HG03045 (cell line): ENCODE data around the gene TGFB3.
"Not testable (repeated sequence)": the region's sequence is repeated elsewhere in the genome, so short reads cannot be mapped to it uniquely, and the experiment has no call there.

Experiments
- ATAC-seq: cut with Tn5 transposase; IDR thresholded peaks from one replicate; pipeline ENCODE4 v1.9.1; 2021; ENCODE audit warnings: mild to moderate bottlenecking, moderate library complexity; ENCODE audit not compliant: unreplicated experiment

The TGFB3 gene

GRCh38 chr14:75981426-75982265 is at the start of gene TGFB3:
TSS of gene TGFB3 (minus strand) at chr14:75981995. CDS start at chr14:75980893, 1,102 bp downstream.
- ATAC-seq, result no peak

- no peak for ATAC-seq
Observed at GRCh38 chr14:76024211-76024907, 42.6 kb upstream of the TGFB3 start.

GRCh38 chr14:76023757-76024156 is 42.0 kb upstream of the TGFB3 start:
- no peak for ATAC-seq

- no peak for ATAC-seq
Observed at GRCh38 chr14:76022991-76023390, 41.2 kb upstream of the TGFB3 start.

- ATAC-seq, result no peak
Observed at GRCh38 chr14:76019676-76020075, 37.9 kb upstream of the TGFB3 start.

- ATAC-seq, result no peak
Observed at GRCh38 chr14:76015668-76016067, 33.9 kb upstream of the TGFB3 start.

GRCh38 chr14:76015191-76015590 is 33.4 kb upstream of the TGFB3 start:
- ATAC-seq, result no peak

GRCh38 chr14:76012354-76012753 is 30.6 kb upstream of the TGFB3 start:
- no peak for ATAC-seq

- ATAC-seq, result no peak
Observed at GRCh38 chr14:76011930-76012329, 30.1 kb upstream of the TGFB3 start.

- ATAC-seq, result not testable (repeated sequence)
Observed at GRCh38 chr14:76009627-76010026, 27.8 kb upstream of the TGFB3 start.

- no peak for ATAC-seq
Observed at GRCh38 chr14:76007852-76008251, 26.1 kb upstream of the TGFB3 start.

GRCh38 chr14:76007379-76007778 is 25.6 kb upstream of the TGFB3 start:
- ATAC-seq, result no peak

GRCh38 chr14:76006253-76006652 is 24.5 kb upstream of the TGFB3 start:
- no peak for ATAC-seq

- ATAC-seq, result no peak
Observed at GRCh38 chr14:76002383-76002782, 20.6 kb upstream of the TGFB3 start.

- ATAC-seq, result no peak
Observed at GRCh38 chr14:75999511-76000190, 17.9 kb upstream of the TGFB3 start.

GRCh38 chr14:75996488-75996887 is 14.7 kb upstream of the TGFB3 start:
- ATAC-seq, result no peak

- ATAC-seq, result no peak
Observed at GRCh38 chr14:75995372-75996041, 13.7 kb upstream of the TGFB3 start.

- ATAC-seq, result no peak
Observed at GRCh38 chr14:75993567-75994041, 11.8 kb upstream of the TGFB3 start.

GRCh38 chr14:75991753-75992152 is 10.0 kb upstream of the TGFB3 start:
- ATAC-seq, result no peak

- ATAC-seq, result no peak
Observed at GRCh38 chr14:75990297-75990696, 8.5 kb upstream of the TGFB3 start.

- no peak for ATAC-seq
Observed at GRCh38 chr14:75989134-75989533, 7.3 kb upstream of the TGFB3 start.
